Skeletal muscle tissue (tissue), 4 donors: ENCODE results near the gene DACT1. TPM values are rescaled to one million over a fixed set of nuclear protein-coding genes. Genes with fewer than 3 reads are reported as not detected.
"Not testable (repeated sequence)": the region's sequence is repeated elsewhere in the genome, so short reads cannot be mapped to it uniquely, and the experiment has no call there.

Source experiments
- H3K27ac ChIP-seq: one replicate; pipeline ENCODE4 v1.7.0; 2013; ENCODE audit warnings: mild to moderate bottlenecking, low read depth, low read length, inconsistent platforms
- H3K27me3 ChIP-seq, 3 donors: one replicate each; pipeline ENCODE4 v1.7.0; 2013; ENCODE audit warnings: low read length in 3 of 3; ENCODE audit not compliant: control insufficient read depth in 3 of 3, insufficient read depth in 3 of 3
- H3K36me3 ChIP-seq, 3 donors: one replicate each; pipeline ENCODE4 v1.7.0; 2013; ENCODE audit warnings: low read length in 3 of 3; ENCODE audit not compliant: control insufficient read depth in 3 of 3, insufficient read depth in 3 of 3
- H3K4me1 ChIP-seq, 3 donors: one replicate each; pipeline ENCODE4 v1.7.0; 2013; ENCODE audit warnings: low read length in 3 of 3, mild to moderate bottlenecking in 3 of 3; ENCODE audit not compliant: control insufficient read depth in 3 of 3, insufficient read depth in 3 of 3
- H3K4me3 ChIP-seq, 3 donors: one replicate each; pipeline ENCODE4 v1.7.0; 2013; ENCODE audit warnings: low read length in 3 of 3
- H3K9ac ChIP-seq, 3 donors: one replicate each; pipeline ENCODE4 v1.7.0; 2013; ENCODE audit warnings: low read length in 3 of 3, mild to moderate bottlenecking in 3 of 3, moderate library complexity in 2 of 3, low read depth in 1 of 3
- H3K9me3 ChIP-seq, 3 donors: one replicate each; pipeline ENCODE4 v1.7.0; 2013; ENCODE audit warnings: low read length in 3 of 3; ENCODE audit not compliant: control insufficient read depth in 3 of 3
- total RNA-seq: library from RNA; depleted of rRNA; stranded (reverse); fragments of >200 nt; gene quantifications from one replicate; pipeline ENCODE4 v1.2.3, GENCODE V29; 2014
- donor health status: Osteomylitis.

The DACT1 gene
- 32.4 TPM for total RNA-seq

GRCh38 chr14:58637391-58638230 lies at the start of gene DACT1:
Gene DACT1, plus strand, starts transcription at chr14:58637962. Its CDS starts 241 bp downstream, at chr14:58638203.
- Histone ChIP-seq H3K9me3 (no peaks in the 10 kb centered on the region), H3K9ac (peak within 1 kb of the TSS; percentile 69 to 86 (median 83)), H3K27ac (peak within 1 kb of the TSS; percentile 85), H3K27me3 (peaks cover 0 to 2% (median 0%) of the 10 kb centered on the region in 3 donors), H3K36me3 (peaks cover 0 to 11% (median 8%) of the 10 kb centered on the region in 3 donors), H3K4me3 (peak within 1 kb of the TSS; percentile 78 to 84 (median 79)), H3K4me1 (peaks cover 18 to 23% (median 19%) of the 10 kb centered on the region in 3 donors)

- not testable (repeated sequence) for H3K9ac ChIP-seq, H3K36me3 ChIP-seq, H3K4me3 ChIP-seq, H3K4me1 ChIP-seq, H3K27ac ChIP-seq, H3K9me3 ChIP-seq, H3K27me3 ChIP-seq
These were observed 49.4 kb upstream of the DACT1 start for GRCh38 chr14:58588321-58588720.

GRCh38 chr14:58593977-58594376 lies 43.8 kb upstream of the DACT1 start:
- no peak overlapping the region for H3K4me3 ChIP-seq
- no peak overlapping the region for H3K9ac ChIP-seq
- no peaks in the 10 kb centered on the region for H3K9me3 ChIP-seq
- no peaks in the 10 kb centered on the region for H3K36me3 ChIP-seq
- no peaks in the 10 kb centered on the region for H3K4me1 ChIP-seq
- no peaks in the 10 kb centered on the region for H3K27me3 ChIP-seq
- H3K27ac ChIP-seq = no peak overlapping the region

GRCh38 chr14:58597041-58597440 lies 40.7 kb upstream of the DACT1 start:
- Histone ChIP-seq H3K27me3 (no peaks in the 10 kb centered on the region), H3K4me1 (no peaks in the 10 kb centered on the region), H3K9me3 (no peaks in the 10 kb centered on the region), H3K4me3 (no peak overlapping the region), H3K36me3 (no peaks in the 10 kb centered on the region), H3K27ac (no peak overlapping the region), H3K9ac (no peak overlapping the region)

- Histone ChIP-seq H3K4me1 (no peaks in the 10 kb centered on the region), H3K27ac (no peak overlapping the region), H3K4me3 (no peak overlapping the region), H3K9me3 (no peaks in the 10 kb centered on the region), H3K36me3 (no peaks in the 10 kb centered on the region), H3K27me3 (no peaks in the 10 kb centered on the region), H3K9ac (no peak overlapping the region)
These were observed 39.5 kb upstream of the DACT1 start for GRCh38 chr14:58598028-58598803.

- Histone ChIP-seq H3K9ac (no peak overlapping the region), H3K4me3 (no peak overlapping the region), H3K36me3 (no peaks in the 10 kb centered on the region), H3K4me1 (no peaks in the 10 kb centered on the region), H3K27ac (no peak overlapping the region), H3K27me3 (no peaks in the 10 kb centered on the region), H3K9me3 (no peaks in the 10 kb centered on the region)
These were observed 38.8 kb upstream of the DACT1 start for GRCh38 chr14:58598804-58599525.

GRCh38 chr14:58599707-58600106 lies 38.1 kb upstream of the DACT1 start:
- no peaks in the 10 kb centered on the region for H3K27me3 ChIP-seq
- no peaks in the 10 kb centered on the region for H3K4me1 ChIP-seq
- H3K4me3 ChIP-seq = no peak overlapping the region
- H3K36me3 ChIP-seq = no peaks in the 10 kb centered on the region
- H3K9me3 ChIP-seq = no peaks in the 10 kb centered on the region
- no peak overlapping the region for H3K27ac ChIP-seq
- H3K9ac ChIP-seq = no peak overlapping the region

- no peak overlapping the region for H3K27ac ChIP-seq
- H3K36me3 ChIP-seq = no peaks in the 10 kb centered on the region
- H3K4me3 ChIP-seq = no peak overlapping the region
- H3K9me3 ChIP-seq = no peaks in the 10 kb centered on the region
- H3K4me1 ChIP-seq = no peaks in the 10 kb centered on the region
- no peak overlapping the region for H3K9ac ChIP-seq
- no peaks in the 10 kb centered on the region for H3K27me3 ChIP-seq
These were observed 32.3 kb upstream of the DACT1 start for GRCh38 chr14:58605465-58605864.

GRCh38 chr14:58607131-58607951 lies 30.4 kb upstream of the DACT1 start:
- H3K27me3 ChIP-seq = no peaks in the 10 kb centered on the region
- no peak overlapping the region for H3K4me3 ChIP-seq
- no peaks in the 10 kb centered on the region for H3K36me3 ChIP-seq
- H3K9me3 ChIP-seq = no peaks in the 10 kb centered on the region
- H3K27ac ChIP-seq = no peak overlapping the region
- H3K9ac ChIP-seq = no peak overlapping the region
- H3K4me1 ChIP-seq = no peaks in the 10 kb centered on the region
